ENCODE measurements around the gene RBPJL. TPM values are rescaled to one million over a fixed set of nuclear protein-coding genes. Genes with fewer than 3 reads are reported as not detected.
A peak's percentile ranks its signal among the peaks of the same experiment; 100 is the strongest.

Gene RBPJL
- total RNA-seq, 1 experiment from 2014 or later, result 0.85 TPM

DNA sequence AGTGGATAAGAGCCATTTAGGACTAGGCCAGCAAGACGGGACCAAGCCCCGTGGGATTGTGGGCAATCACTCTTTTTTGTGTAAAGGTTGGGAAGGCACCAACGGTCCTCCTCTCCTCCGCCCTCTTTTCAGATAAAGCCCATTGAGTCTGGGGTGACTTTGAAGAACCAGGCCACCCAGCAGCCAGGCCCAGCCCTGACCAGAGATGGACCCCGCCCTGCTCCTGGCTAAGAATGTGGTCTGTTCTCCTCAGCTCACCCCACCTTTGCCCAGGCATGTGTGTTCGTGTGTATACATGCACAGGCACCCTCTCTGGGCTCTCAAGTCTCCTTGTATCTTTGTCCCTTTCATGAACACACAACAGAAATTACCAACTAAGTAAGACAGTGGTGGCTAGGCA, 32.4 kb downstream of the RBPJL start:
- TF ChIP-seq SMAD3 (CRISPR knock-in tag; IDR thresholded peaks at IDR 0.05; ENCODE audit: borderline replicate concordance), result no peak
- no peak for TF ChIP-seq NR2C2 (CRISPR knock-in tag; IDR thresholded peaks at IDR 0.05)
- no peak for TF ChIP-seq SP1 (CRISPR knock-in tag; conservative IDR thresholded peaks at IDR 0.05)
- TF ChIP-seq GABPB1 (CRISPR knock-in tag; IDR thresholded peaks at IDR 0.05), result no peak
- TF ChIP-seq ZNF396 (CRISPR knock-in tag; IDR thresholded peaks at IDR 0.05; ENCODE audit: borderline replicate concordance), result no peak
- TF ChIP-seq ZNF232 (CRISPR knock-in tag; IDR thresholded peaks at IDR 0.05), result no peak
- TF ChIP-seq CREM (CRISPR knock-in tag; IDR thresholded peaks at IDR 0.05), result no peak
- no peak for TF ChIP-seq ATF1 (CRISPR knock-in tag; IDR thresholded peaks at IDR 0.05)
- TF ChIP-seq, protein P1, sequence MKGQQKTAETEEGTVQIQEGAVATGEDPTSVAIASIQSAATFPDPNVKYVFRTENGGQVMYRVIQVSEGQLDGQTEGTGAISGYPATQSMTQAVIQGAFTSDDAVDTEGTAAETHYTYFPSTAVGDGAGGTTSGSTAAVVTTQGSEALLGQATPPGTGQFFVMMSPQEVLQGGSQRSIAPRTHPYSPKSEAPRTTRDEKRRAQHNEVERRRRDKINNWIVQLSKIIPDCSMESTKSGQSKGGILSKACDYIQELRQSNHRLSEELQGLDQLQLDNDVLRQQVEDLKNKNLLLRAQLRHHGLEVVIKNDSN (CRISPR knock-in tag; IDR thresholded peaks at IDR 0.05), result no peak
- TF ChIP-seq, protein P2, sequence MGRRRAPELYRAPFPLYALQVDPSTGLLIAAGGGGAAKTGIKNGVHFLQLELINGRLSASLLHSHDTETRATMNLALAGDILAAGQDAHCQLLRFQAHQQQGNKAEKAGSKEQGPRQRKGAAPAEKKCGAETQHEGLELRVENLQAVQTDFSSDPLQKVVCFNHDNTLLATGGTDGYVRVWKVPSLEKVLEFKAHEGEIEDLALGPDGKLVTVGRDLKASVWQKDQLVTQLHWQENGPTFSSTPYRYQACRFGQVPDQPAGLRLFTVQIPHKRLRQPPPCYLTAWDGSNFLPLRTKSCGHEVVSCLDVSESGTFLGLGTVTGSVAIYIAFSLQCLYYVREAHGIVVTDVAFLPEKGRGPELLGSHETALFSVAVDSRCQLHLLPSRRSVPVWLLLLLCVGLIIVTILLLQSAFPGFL (CRISPR knock-in tag; IDR thresholded peaks at IDR 0.05; ENCODE audit: borderline replicate concordance), result no peak
- TF ChIP-seq CREB1 (CRISPR knock-in tag; IDR thresholded peaks at IDR 0.05), result no peak
- TF ChIP-seq, protein P3, sequence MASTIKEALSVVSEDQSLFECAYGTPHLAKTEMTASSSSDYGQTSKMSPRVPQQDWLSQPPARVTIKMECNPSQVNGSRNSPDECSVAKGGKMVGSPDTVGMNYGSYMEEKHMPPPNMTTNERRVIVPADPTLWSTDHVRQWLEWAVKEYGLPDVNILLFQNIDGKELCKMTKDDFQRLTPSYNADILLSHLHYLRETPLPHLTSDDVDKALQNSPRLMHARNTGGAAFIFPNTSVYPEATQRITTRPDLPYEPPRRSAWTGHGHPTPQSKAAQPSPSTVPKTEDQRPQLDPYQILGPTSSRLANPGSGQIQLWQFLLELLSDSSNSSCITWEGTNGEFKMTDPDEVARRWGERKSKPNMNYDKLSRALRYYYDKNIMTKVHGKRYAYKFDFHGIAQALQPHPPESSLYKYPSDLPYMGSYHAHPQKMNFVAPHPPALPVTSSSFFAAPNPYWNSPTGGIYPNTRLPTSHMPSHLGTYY (CRISPR knock-in tag; IDR thresholded peaks at IDR 0.05), result no peak
- TF ChIP-seq, protein P4, sequence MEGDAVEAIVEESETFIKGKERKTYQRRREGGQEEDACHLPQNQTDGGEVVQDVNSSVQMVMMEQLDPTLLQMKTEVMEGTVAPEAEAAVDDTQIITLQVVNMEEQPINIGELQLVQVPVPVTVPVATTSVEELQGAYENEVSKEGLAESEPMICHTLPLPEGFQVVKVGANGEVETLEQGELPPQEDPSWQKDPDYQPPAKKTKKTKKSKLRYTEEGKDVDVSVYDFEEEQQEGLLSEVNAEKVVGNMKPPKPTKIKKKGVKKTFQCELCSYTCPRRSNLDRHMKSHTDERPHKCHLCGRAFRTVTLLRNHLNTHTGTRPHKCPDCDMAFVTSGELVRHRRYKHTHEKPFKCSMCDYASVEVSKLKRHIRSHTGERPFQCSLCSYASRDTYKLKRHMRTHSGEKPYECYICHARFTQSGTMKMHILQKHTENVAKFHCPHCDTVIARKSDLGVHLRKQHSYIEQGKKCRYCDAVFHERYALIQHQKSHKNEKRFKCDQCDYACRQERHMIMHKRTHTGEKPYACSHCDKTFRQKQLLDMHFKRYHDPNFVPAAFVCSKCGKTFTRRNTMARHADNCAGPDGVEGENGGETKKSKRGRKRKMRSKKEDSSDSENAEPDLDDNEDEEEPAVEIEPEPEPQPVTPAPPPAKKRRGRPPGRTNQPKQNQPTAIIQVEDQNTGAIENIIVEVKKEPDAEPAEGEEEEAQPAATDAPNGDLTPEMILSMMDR (IDR thresholded peaks at IDR 0.05), result no peak
- Mint-ChIP-seq H3K4me3 (no peak overlapping the region), H3K27me3 (ENCODE audit: low read depth) (no peaks in the 10 kb centered on the region), H3K27ac (peak overlapping the region; percentile 95), H3K4me1 (peaks cover 82% of the 10 kb centered on the region), H3K9me3 (no peaks in the 10 kb centered on the region), H3K36me3 (peaks cover 10% of the 10 kb centered on the region)
- CTCF ChIA-PET, result interaction anchor here (1.0 to 2.7 kb wide), 2 partner anchors 34 to 98 kb away, joined by 5 to 12 read pairs; no protein-coding TSS in a partner anchor
- POLR2A ChIA-PET, result no interaction called here
- DNase-seq (ENCODE audit: low spot score), result no peak
- no peak for ATAC-seq

DNA sequence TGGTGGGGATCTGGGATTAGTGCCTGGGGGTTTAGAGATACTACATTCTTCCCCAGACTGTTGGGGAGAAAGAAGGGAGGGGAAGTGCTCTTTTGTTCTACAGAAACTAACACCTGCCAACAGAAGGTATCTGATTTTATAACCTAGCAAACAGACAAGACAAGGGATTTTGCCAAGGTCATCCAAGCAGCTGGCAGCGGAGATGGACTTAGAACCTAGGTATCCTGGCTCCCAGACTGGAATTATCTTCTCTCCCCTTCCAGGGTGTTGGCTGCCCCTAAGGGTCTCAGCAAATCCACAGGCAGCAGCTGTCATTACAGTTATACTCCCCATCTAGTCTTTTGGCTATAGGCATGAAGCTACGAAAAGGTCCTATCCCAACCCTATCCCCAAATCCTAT, 33.2 kb downstream of the RBPJL start:
- Mint-ChIP-seq H3K9me3 (no peaks in the 10 kb centered on the region), H3K36me3 (peaks cover 10% of the 10 kb centered on the region), H3K27ac (peak overlapping the region; percentile 98), H3K4me3 (no peak overlapping the region), H3K4me1 (peaks cover 89% of the 10 kb centered on the region), H3K27me3 (ENCODE audit: low read depth) (no peaks in the 10 kb centered on the region)
- DNase-seq (ENCODE audit: low spot score) (no peak), ATAC-seq (no peak)
- ChIA-PET POLR2A (no interaction called here), CTCF (interaction anchor here (0.5 to 3.3 kb wide), 2 partner anchors 24 to 34 kb away, joined by 3 to 21 read pairs; partner anchors contain the start of gene SYS1)
- TF ChIP-seq, protein P5, sequence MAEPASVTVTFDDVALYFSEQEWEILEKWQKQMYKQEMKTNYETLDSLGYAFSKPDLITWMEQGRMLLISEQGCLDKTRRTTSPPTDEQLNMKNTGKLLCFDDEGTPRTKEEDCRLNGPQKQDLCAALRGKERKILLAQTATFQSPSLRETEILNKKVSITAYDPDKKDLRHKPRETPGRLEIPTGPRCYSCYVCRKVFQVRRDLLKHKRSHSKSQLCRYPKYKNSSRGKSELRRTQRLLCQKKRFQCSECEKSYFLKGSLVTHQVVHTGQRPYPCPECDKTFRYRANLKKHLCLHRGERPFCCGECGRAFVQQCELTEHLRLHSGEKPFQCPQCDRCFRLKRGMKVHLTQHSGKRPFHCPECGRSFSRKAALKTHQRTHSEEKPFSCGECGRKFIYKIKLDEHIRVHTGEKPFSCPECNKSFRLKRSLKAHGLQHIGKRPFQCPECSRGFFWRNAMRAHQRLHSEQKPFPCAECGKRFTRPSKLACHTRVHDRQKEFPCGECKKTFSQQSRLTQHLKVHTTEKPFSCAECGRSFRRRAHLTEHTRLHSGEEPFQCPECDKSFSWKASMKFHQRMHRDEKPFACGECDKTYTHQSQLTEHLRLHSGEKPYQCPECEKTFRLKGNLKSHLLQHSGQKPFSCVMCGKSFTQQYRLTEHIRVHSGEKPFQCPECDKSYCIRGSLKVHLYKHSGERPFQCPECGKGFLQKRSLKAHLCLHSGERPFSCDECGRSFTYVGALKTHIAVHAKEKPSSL (CRISPR knock-in tag; conservative IDR thresholded peaks at IDR 0.05), result no peak
- TF ChIP-seq CBFB (CRISPR knock-in tag; IDR thresholded peaks at IDR 0.05; ENCODE audit: low read depth) (no peak), ZNF416 (CRISPR knock-in tag; IDR thresholded peaks at IDR 0.05) (no peak), FOXK1 (CRISPR knock-in tag; IDR thresholded peaks at IDR 0.05) (no peak), GABPB1 (CRISPR knock-in tag; IDR thresholded peaks at IDR 0.05) (no peak), RELA (CRISPR knock-in tag; IDR thresholded peaks at IDR 0.05; ENCODE audit: borderline replicate concordance) (no peak), ZNF232 (CRISPR knock-in tag; IDR thresholded peaks at IDR 0.05) (no peak)
- TF ChIP-seq, protein P6, sequence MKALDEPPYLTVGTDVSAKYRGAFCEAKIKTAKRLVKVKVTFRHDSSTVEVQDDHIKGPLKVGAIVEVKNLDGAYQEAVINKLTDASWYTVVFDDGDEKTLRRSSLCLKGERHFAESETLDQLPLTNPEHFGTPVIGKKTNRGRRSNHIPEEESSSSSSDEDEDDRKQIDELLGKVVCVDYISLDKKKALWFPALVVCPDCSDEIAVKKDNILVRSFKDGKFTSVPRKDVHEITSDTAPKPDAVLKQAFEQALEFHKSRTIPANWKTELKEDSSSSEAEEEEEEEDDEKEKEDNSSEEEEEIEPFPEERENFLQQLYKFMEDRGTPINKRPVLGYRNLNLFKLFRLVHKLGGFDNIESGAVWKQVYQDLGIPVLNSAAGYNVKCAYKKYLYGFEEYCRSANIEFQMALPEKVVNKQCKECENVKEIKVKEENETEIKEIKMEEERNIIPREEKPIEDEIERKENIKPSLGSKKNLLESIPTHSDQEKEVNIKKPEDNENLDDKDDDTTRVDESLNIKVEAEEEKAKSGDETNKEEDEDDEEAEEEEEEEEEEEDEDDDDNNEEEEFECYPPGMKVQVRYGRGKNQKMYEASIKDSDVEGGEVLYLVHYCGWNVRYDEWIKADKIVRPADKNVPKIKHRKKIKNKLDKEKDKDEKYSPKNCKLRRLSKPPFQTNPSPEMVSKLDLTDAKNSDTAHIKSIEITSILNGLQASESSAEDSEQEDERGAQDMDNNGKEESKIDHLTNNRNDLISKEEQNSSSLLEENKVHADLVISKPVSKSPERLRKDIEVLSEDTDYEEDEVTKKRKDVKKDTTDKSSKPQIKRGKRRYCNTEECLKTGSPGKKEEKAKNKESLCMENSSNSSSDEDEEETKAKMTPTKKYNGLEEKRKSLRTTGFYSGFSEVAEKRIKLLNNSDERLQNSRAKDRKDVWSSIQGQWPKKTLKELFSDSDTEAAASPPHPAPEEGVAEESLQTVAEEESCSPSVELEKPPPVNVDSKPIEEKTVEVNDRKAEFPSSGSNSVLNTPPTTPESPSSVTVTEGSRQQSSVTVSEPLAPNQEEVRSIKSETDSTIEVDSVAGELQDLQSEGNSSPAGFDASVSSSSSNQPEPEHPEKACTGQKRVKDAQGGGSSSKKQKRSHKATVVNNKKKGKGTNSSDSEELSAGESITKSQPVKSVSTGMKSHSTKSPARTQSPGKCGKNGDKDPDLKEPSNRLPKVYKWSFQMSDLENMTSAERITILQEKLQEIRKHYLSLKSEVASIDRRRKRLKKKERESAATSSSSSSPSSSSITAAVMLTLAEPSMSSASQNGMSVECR (CRISPR knock-in tag; IDR thresholded peaks at IDR 0.05; ENCODE audit: borderline replicate concordance), result no peak

Measured in WTC11 (cell line).